Muscle layer of colon (tissue), 2 donors: ENCODE results near the gene IQSEC1.

Experiments
- H3K27ac ChIP-seq: one replicate; pipeline ENCODE4 v1.7.0; 2013; ENCODE audit warnings: low read depth, mild to moderate bottlenecking, low read length, moderate library complexity
- H3K27me3 ChIP-seq, 2 donors: one replicate each; pipeline ENCODE4 v1.7.0; 2013; ENCODE audit warnings: low read length in 2 of 2, mild to moderate bottlenecking in 2 of 2; ENCODE audit not compliant: insufficient read depth in 2 of 2, control insufficient read depth in 1 of 2
- H3K36me3 ChIP-seq: one replicate; pipeline ENCODE4 v1.7.0; 2013; ENCODE audit warnings: mild to moderate bottlenecking, low read length; ENCODE audit not compliant: insufficient read depth
- H3K4me1 ChIP-seq: one replicate; pipeline ENCODE4 v1.7.0; 2013; ENCODE audit warnings: mild to moderate bottlenecking, low read length; ENCODE audit not compliant: insufficient read depth
- H3K4me3 ChIP-seq, 2 donors: one replicate each; pipeline ENCODE4 v1.7.0; 2013; ENCODE audit warnings: low read length in 2 of 2, low read depth in 1 of 2, mild to moderate bottlenecking in 1 of 2, moderate library complexity in 1 of 2
- H3K9ac ChIP-seq: one replicate; pipeline ENCODE4 v1.7.0; 2013; ENCODE audit warnings: low read length
- H3K9me3 ChIP-seq: one replicate; pipeline ENCODE4 v1.7.0; 2013; ENCODE audit warnings: mild to moderate bottlenecking, low read length
- donor health status: abdominal sarcoma.
- donor health status: Adenocarcinoma of cecum.

IQSEC1 gene

GRCh38 chr3:13091898-13092611 lies 18.8 kb upstream of the IQSEC1 start:
- H3K4me3 ChIP-seq, result peak overlapping the region in 1 of 2 donors; percentile 18
- no peaks in the 10 kb centered on the region for H3K36me3 ChIP-seq
- no peaks in the 10 kb centered on the region for H3K9me3 ChIP-seq
- no peak overlapping the region for H3K9ac ChIP-seq
- peaks cover 7% of the 10 kb centered on the region for H3K4me1 ChIP-seq
- H3K27me3 ChIP-seq, result no peaks in the 10 kb centered on the region
- no peak overlapping the region for H3K27ac ChIP-seq

- Histone ChIP-seq H3K9me3 (no peaks in the 10 kb centered on the region), H3K9ac (no peak overlapping the region), H3K4me3 (no peak overlapping the region), H3K27ac (no peak overlapping the region), H3K4me1 (peaks cover 7% of the 10 kb centered on the region), H3K27me3 (no peaks in the 10 kb centered on the region), H3K36me3 (no peaks in the 10 kb centered on the region)
Observed at GRCh38 chr3:13088028-13089006, 15.1 kb upstream of the IQSEC1 start.

- Histone ChIP-seq H3K27ac (no peak overlapping the region), H3K27me3 (no peaks in the 10 kb centered on the region), H3K9me3 (no peaks in the 10 kb centered on the region), H3K9ac (no peak overlapping the region), H3K4me1 (peaks cover 6% of the 10 kb centered on the region), H3K36me3 (no peaks in the 10 kb centered on the region), H3K4me3 (no peak overlapping the region)
Observed at GRCh38 chr3:13087320-13087990, 14.2 kb upstream of the IQSEC1 start.

GRCh38 chr3:13086531-13086981 lies 13.3 kb upstream of the IQSEC1 start:
- H3K4me1 ChIP-seq, result no peaks in the 10 kb centered on the region
- no peak overlapping the region for H3K9ac ChIP-seq
- no peaks in the 10 kb centered on the region for H3K9me3 ChIP-seq
- H3K4me3 ChIP-seq, result no peak overlapping the region
- H3K27me3 ChIP-seq, result no peaks in the 10 kb centered on the region
- H3K36me3 ChIP-seq, result no peaks in the 10 kb centered on the region
- H3K27ac ChIP-seq, result no peak overlapping the region

- Histone ChIP-seq H3K4me3 (no peak overlapping the region), H3K36me3 (no peaks in the 10 kb centered on the region), H3K27ac (no peak overlapping the region), H3K27me3 (no peaks in the 10 kb centered on the region), H3K9me3 (no peaks in the 10 kb centered on the region), H3K9ac (no peak overlapping the region), H3K4me1 (no peaks in the 10 kb centered on the region)
Observed at GRCh38 chr3:13085846-13086179, 12.6 kb upstream of the IQSEC1 start.

GRCh38 chr3:13085081-13085845 lies 12.0 kb upstream of the IQSEC1 start:
- H3K36me3 ChIP-seq, result no peaks in the 10 kb centered on the region
- H3K27ac ChIP-seq, result no peak overlapping the region
- H3K4me3 ChIP-seq, result no peak overlapping the region
- no peaks in the 10 kb centered on the region for H3K9me3 ChIP-seq
- no peak overlapping the region for H3K9ac ChIP-seq
- H3K4me1 ChIP-seq, result no peaks in the 10 kb centered on the region
- peaks cover 0 to 3% of the 10 kb centered on the region in 2 donors for H3K27me3 ChIP-seq

- no peak overlapping the region for H3K27ac ChIP-seq
- H3K9me3 ChIP-seq, result no peaks in the 10 kb centered on the region
- H3K4me1 ChIP-seq, result no peaks in the 10 kb centered on the region
- no peaks in the 10 kb centered on the region for H3K36me3 ChIP-seq
- H3K9ac ChIP-seq, result no peak overlapping the region
- H3K27me3 ChIP-seq, result peaks cover 0 to 5% of the 10 kb centered on the region in 2 donors
- H3K4me3 ChIP-seq, result no peak overlapping the region
Observed at GRCh38 chr3:13083898-13084297, 10.7 kb upstream of the IQSEC1 start.

GRCh38 chr3:13083254-13083653 lies 10.0 kb upstream of the IQSEC1 start:
- Histone ChIP-seq H3K27ac (no peak overlapping the region), H3K27me3 (peaks cover 0 to 5% of the 10 kb centered on the region in 2 donors), H3K9me3 (no peaks in the 10 kb centered on the region), H3K4me1 (no peaks in the 10 kb centered on the region), H3K36me3 (no peaks in the 10 kb centered on the region), H3K9ac (no peak overlapping the region), H3K4me3 (no peak overlapping the region)

- H3K36me3 ChIP-seq, result no peaks in the 10 kb centered on the region
- H3K9ac ChIP-seq, result no peak overlapping the region
- H3K9me3 ChIP-seq, result no peaks in the 10 kb centered on the region
- H3K4me3 ChIP-seq, result no peak overlapping the region
- peaks cover 3% of the 10 kb centered on the region for H3K4me1 ChIP-seq
- peaks cover 0 to 5% of the 10 kb centered on the region in 2 donors for H3K27me3 ChIP-seq
- no peak overlapping the region for H3K27ac ChIP-seq
Observed at GRCh38 chr3:13082677-13083076, 9.4 kb upstream of the IQSEC1 start.

GRCh38 chr3:13081603-13082360 lies 8.6 kb upstream of the IQSEC1 start:
- no peak overlapping the region for H3K9ac ChIP-seq
- H3K4me1 ChIP-seq, result peaks cover 6% of the 10 kb centered on the region
- no peaks in the 10 kb centered on the region for H3K9me3 ChIP-seq
- H3K36me3 ChIP-seq, result no peaks in the 10 kb centered on the region
- H3K27ac ChIP-seq, result no peak overlapping the region
- no peak overlapping the region for H3K4me3 ChIP-seq
- peaks cover 0 to 5% of the 10 kb centered on the region in 2 donors for H3K27me3 ChIP-seq
